ENCODE results near the gene GPR156. TPM values are rescaled to one million over a fixed set of nuclear protein-coding genes. Genes with fewer than 3 reads are reported as not detected.

The GPR156 gene
- polyA plus RNA-seq, 1 donor (not counting 4 experiments of a cell fraction or from before 2014, with no cell fraction given): 0.17 TPM

DNA sequence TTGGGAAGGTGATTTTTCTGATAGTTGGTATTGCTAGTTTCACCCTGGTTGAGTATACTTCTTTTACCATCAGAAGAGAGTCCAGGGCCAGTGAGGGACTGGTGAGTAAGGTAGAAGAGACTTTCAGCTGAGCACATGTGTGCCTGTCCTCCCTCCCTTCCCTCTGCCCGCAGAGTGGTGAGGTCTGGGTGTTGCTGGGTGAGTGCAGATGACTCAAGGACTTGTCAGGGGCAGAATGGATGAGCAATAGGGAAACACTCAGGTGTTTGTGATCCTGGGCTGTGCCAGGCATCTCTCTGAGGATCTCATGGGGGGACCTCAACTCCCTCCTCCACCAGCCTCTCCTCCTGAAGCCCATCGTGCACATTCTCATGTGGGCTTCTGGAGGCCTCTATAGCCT lies 114.8 kb downstream of the GPR156 start:
- FAIRE-seq (peak; percentile 100), DNase-seq (ENCODE audit: low read depth, low spot score) (peak; percentile 82)
- peak overlapping the region; percentile 62 for H3K4me2 ChIP-seq (ENCODE audit: control insufficient read depth, extremely low read depth, insufficient read depth, low read depth, low read length)
- H3K9ac ChIP-seq (ENCODE audit: control insufficient read depth, extremely low read depth, insufficient read depth, low read length): peak overlapping the region; percentile 20
- H3K27me3 ChIP-seq (ENCODE audit: control insufficient read depth, extremely low read depth, insufficient read depth, low read length): no peaks in the 10 kb centered on the region
- no peaks in the 10 kb centered on the region for H3K79me2 ChIP-seq (ENCODE audit: control insufficient read depth, insufficient read depth, low read length)
- no peaks in the 10 kb centered on the region for H3K36me3 ChIP-seq (ENCODE audit: control insufficient read depth in 2 of 2, extremely low read depth in 1 of 2, insufficient read depth in 2 of 2, low read length in 2 of 2)
- no peaks in the 10 kb centered on the region for H4K20me1 ChIP-seq (ENCODE audit: control insufficient read depth, extremely low read depth, insufficient read depth, low read length)
- TF ChIP-seq EZH2 (IDR thresholded peaks at IDR 0.05; ENCODE audit: low read length): no peak
- TF ChIP-seq CTCF (optimal IDR thresholded peaks at IDR 0.05 in 1 of 3, IDR thresholded peaks at IDR 0.05 in 1 of 3, conservative IDR thresholded peaks at IDR 0.05 in 1 of 3; ENCODE audit: extremely low read depth in 1 of 3, insufficient read depth in 2 of 3, low read length in 3 of 3): no peak
- no peak overlapping the region for H3K4me3 ChIP-seq (ENCODE audit: control insufficient read depth in 2 of 3, extremely low read depth in 1 of 3, insufficient read depth in 2 of 3, low read depth in 1 of 3, low read length in 3 of 3)
- dilution Hi-C loops (cut with MboI; ENCODE audit: extremely low pct_ligation_motif_present, low sequenced_read_pairs): no loop called here
- peaks cover 31% of the 10 kb centered on the region for H3K4me1 ChIP-seq (ENCODE audit: control insufficient read depth, extremely low read depth, insufficient read depth, low read length)
- no peak overlapping the region for H2AFZ ChIP-seq (ENCODE audit: control insufficient read depth, low read length)
- H3K9me3 ChIP-seq (ENCODE audit: control insufficient read depth, low read depth, low read length): no peaks in the 10 kb centered on the region
- H3K9me1 ChIP-seq (ENCODE audit: control insufficient read depth, extremely low read depth, insufficient read depth, low read length): no peaks in the 10 kb centered on the region
- H3K27ac ChIP-seq (ENCODE audit: control insufficient read depth, insufficient read depth, low read length): peak overlapping the region; percentile 85

DNA sequence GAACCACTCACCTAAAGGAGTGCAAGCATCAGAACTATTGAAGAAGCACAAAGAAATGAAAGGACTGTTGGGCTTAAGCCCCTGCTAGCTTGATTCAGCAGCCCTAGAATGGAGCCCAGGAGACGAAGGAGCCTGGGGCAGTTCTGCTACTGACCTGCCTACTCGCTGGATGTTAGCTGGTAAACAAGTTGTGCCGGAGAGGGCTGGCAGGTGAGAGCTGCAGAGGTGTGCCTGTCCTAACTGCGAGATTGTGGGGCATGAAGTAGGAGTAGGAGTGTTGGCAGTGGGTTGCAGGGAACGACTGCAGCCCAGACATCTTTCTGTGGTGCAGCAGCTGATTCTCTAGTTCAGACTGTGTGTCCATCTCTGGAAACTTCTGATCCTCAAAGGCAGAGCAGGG lies 115.6 kb downstream of the GPR156 start:
- H3K36me3 ChIP-seq (ENCODE audit: control insufficient read depth in 2 of 2, extremely low read depth in 1 of 2, insufficient read depth in 2 of 2, low read length in 2 of 2): no peaks in the 10 kb centered on the region
- H3K9ac ChIP-seq (ENCODE audit: control insufficient read depth, extremely low read depth, insufficient read depth, low read length): no peak overlapping the region
- no peak for DNase-seq (ENCODE audit: low read depth, low spot score)
- H3K4me1 ChIP-seq (ENCODE audit: control insufficient read depth, extremely low read depth, insufficient read depth, low read length): peaks cover 31% of the 10 kb centered on the region
- H3K9me1 ChIP-seq (ENCODE audit: control insufficient read depth, extremely low read depth, insufficient read depth, low read length): no peaks in the 10 kb centered on the region
- peak overlapping the region; percentile 33 for H3K4me2 ChIP-seq (ENCODE audit: control insufficient read depth, extremely low read depth, insufficient read depth, low read depth, low read length)
- dilution Hi-C loops (cut with MboI; ENCODE audit: extremely low pct_ligation_motif_present, low sequenced_read_pairs): no loop called here
- H3K27ac ChIP-seq (ENCODE audit: control insufficient read depth, insufficient read depth, low read length): peak overlapping the region; percentile 85
- no peaks in the 10 kb centered on the region for H3K9me3 ChIP-seq (ENCODE audit: control insufficient read depth, low read depth, low read length)
- H3K79me2 ChIP-seq (ENCODE audit: control insufficient read depth, insufficient read depth, low read length): no peaks in the 10 kb centered on the region
- no peak overlapping the region for H2AFZ ChIP-seq (ENCODE audit: control insufficient read depth, low read length)
- H3K27me3 ChIP-seq (ENCODE audit: control insufficient read depth, extremely low read depth, insufficient read depth, low read length): no peaks in the 10 kb centered on the region
- no peak overlapping the region for H3K4me3 ChIP-seq (ENCODE audit: control insufficient read depth in 2 of 3, extremely low read depth in 1 of 3, insufficient read depth in 2 of 3, low read depth in 1 of 3, low read length in 3 of 3)
- FAIRE-seq: no peak
- H4K20me1 ChIP-seq (ENCODE audit: control insufficient read depth, extremely low read depth, insufficient read depth, low read length): no peaks in the 10 kb centered on the region
- TF ChIP-seq CTCF (optimal IDR thresholded peaks at IDR 0.05 in 1 of 3, IDR thresholded peaks at IDR 0.05 in 1 of 3, conservative IDR thresholded peaks at IDR 0.05 in 1 of 3; ENCODE audit: extremely low read depth in 1 of 3, insufficient read depth in 2 of 3, low read length in 3 of 3) (no peak), EZH2 (IDR thresholded peaks at IDR 0.05; ENCODE audit: low read length) (no peak)

Data from keratinocyte (primary cell).